Measurements from ENCODE around the gene STK10.
"Not testable (repeated sequence)": the region's sequence is repeated elsewhere in the genome, so short reads cannot be mapped to it uniquely, and the experiment has no call there.

The STK10 gene

GRCh38 chr5:172051643-172052339, 136.2 kb downstream of the STK10 start:
- no peak for DNase-seq

DNA sequence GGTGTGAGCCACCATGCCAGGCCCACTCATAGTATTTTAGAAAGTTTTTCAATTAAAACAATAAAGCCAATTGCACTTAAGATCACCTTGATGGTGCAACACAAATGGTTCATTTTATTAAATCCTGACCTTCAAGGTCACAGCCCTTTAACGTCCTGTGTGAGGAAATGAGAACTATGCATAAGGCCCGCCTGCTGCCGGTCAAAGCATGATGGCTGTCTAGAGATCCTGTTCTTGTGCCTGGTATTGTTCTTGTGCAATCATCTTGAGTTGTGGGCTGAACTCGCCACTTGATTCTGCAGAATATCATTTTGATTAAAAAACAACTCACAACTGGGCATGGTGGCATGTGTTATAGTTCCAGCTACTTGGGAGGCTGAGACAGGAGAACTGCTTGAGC, 137.9 kb downstream of the STK10 start:
- DNase-seq, result no peak

GRCh38 chr5:172049226-172049796, 138.7 kb downstream of the STK10 start:
- no peak for DNase-seq

GRCh38 chr5:172048539-172049101, 139.4 kb downstream of the STK10 start:
- DNase-seq, result no peak

DNA sequence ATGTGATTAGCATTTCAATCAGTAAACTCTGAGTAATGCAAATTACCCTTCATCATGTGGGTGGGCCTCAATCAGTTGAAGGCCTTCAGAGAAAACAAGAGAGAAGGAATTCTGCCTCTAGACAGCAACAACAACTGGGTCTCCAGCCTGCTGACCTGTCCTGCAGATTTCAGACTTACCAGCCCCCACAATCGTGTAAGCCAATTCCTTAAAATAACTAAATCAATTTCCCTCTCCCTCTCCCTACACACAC, 139.9 kb downstream of the STK10 start:
- DNase-seq, result no peak

DNA sequence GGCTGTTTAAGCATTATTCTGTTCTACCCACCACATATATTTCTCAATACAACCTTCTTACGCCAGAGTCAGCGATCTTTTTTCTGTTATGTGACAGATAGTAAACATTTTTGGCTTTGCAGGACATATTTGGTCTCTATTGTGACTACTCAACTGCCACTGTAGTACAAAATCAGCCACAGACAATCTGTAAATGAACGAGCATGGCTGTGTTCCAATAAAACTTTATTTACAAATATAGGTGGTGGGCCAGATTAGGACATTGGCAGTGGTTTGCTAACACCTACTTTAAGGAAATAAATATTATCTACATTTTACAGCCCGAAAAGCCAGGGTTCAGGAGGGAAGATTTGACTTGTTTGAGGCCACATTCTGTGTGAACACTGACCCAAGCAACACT, 141.4 kb downstream of the STK10 start:
- no peak for DNase-seq

DNA sequence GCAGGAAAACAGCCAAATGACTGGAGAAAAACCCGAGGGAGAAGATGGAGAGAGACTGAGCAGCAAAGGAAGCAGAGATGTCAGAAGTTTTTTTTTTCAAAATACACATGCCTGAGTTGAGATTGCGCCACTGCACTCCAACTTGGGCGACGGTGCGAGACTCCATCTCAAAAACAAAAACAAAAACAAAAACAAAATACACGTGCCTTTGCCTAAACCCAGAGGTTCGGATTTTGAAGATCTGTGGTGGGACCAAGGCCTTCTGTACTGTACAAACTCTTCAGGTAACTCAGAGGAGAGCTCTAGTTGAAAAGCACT, 142.8 kb downstream of the STK10 start:
- no peak for DNase-seq

- DNase-seq, result no peak
These were observed 143.3 kb downstream of the STK10 start for GRCh38 chr5:172044631-172045314.

GRCh38 chr5:172043865-172044264, 144.2 kb downstream of the STK10 start:
- no peak for DNase-seq

- DNase-seq, result no peak
These were observed 145.8 kb downstream of the STK10 start for GRCh38 chr5:172042183-172042582.

DNA sequence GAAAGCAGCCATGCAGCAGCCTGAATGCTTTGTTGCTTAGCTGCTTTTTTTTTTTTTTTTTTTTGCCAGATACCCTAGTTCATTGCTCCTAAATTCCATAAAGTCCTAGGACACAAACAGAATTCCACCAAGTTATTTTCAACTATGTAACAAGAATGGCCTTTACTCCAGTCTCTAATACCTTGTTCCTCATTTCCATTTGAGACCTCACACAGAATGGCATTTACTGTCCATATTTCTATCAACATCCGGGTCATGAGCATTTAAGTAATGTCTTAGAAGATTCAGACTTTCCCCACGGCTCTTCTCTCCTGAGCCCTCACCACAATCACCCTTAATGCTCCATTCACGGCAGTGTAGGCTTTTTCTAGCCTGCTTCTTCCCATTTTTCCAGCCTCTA, 149.9 kb downstream of the STK10 start:
- DNase-seq, result no peak

- no peak for DNase-seq
These were observed 153.0 kb downstream of the STK10 start for GRCh38 chr5:172035049-172035448.

DNA sequence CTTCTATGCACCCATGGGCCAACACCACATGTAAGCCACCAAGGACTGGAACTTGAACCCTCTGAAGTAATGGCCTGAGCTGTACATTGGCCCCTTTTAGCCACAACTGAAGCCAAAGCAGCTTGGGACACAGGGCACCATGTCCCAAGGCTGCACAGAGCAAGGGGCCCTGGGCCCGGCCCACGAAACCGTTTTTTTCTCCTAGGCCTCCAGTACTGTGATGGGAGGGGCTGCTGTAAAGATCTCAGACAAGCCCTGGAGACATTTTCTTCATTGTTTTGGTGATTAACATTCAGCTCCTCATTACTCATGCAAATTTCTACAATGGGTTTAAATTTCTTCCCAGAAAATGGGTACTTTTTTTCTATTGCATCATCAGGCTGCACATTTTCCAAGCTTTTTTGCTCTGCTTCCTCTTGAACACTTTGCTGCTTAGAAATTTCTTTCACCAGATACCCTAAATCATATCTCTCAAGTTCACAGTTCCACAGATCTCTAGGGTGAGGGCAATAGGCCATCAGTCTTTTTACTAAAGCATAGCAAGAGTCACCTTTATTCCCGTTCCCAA, 156.0 kb downstream of the STK10 start:
- no peak for DNase-seq

DNA sequence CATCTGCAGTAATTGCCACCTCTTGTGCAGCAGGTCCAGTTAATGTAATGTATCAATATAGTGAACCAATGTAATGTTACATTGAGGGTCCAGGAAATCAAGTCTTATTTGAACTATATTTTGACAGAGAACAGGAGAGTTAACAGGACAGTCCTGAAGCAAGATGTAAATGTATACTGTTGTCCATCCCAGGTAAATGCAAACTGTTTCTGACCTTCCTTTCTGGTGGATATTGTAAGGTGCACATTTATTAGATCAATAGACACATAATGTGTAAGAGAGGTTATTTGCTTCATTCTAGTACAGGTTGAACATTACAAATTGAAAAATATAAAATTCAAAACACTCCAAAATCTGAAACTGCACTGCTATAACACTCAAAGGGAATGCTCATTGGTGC, 158.1 kb downstream of the STK10 start:
- no peak for DNase-seq

GRCh38 chr5:172028167-172028566, 159.9 kb downstream of the STK10 start:
- DNase-seq, result no peak

GRCh38 chr5:172020110-172020786, 167.8 kb downstream of the STK10 start:
- not testable (repeated sequence) for DNase-seq

DNA sequence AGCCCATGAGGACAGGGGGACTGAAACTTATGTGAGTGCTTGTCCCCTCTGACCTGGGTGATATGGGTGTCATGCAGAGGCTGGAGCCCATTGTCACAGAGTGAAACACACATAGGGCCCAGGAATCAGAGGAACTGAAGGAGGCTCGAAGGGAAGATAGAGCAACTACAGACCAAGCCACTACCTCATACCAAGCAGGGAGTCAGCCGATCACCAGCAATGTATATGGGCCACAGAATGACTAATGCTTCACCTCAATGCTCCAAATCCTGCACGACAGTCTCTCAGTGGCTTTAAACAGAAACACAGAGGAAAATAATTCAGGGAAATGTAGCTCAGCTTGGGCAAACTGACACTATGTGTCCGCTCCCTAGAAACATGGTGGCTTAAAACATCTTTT, 172.7 kb downstream of the STK10 start:
- DNase-seq, result no peak

- no peak for DNase-seq
These were observed 177.7 kb downstream of the STK10 start for GRCh38 chr5:172010278-172010677.

GRCh38 chr5:172009536-172010270, 178.3 kb downstream of the STK10 start:
- no peak for DNase-seq

GRCh38 chr5:172008689-172009141, 179.3 kb downstream of the STK10 start:
- DNase-seq, result no peak

- no peak for DNase-seq
These were observed 179.9 kb downstream of the STK10 start for GRCh38 chr5:172008111-172008455.

DNA sequence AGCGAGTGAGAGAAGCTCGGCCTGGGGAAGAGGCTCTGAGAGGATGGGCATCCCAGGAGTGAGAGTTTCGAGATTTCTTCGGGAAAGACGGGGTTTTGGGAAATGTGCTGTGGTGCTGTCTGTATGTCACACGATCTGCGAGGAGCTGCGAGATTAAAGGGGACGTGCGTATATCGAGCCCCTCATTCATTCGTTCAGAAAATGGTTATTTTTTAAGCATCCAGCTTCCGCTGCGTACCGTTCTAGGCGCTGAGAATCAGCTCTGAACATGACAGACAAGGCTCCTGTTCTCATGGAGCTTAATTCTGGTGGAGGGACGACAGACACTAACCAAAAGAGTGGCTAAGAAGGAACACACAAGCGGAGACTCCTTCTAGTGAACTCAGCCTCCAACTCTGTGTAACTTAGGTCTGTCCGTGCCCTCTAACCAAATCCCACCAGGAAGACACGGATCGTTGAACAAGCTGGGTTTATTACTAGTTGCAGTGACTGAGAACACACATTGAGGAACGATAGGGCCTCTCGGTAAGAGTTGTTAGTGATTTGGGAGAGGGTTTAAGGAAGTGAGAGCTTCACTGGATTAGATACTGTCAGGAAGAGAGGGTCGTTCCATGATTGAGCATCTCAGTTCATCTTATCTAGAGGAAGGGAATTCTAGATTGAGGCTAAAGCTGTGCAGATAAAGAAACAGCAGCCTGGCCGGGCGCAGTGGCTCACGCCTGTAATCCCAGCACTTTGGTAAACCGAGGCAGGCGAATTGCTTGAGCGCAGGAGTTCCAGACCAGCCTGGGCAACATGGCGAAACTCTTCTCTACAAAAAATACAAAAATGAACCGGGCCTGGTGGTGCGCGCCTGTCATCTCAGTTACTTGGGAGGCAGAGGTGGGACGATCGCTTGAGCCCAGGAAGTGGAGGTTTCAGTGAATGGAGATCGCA, 180.6 kb downstream of the STK10 start:
- DNase-seq, result no peak
